NCI-H1417 (cell line): ENCODE data around the gene TPSD1.
"Not testable (repeated sequence)": the region's sequence is repeated elsewhere in the genome, so short reads cannot be mapped to it uniquely, and the experiment has no call there.

Experiments used
- DNase-seq, 3 experiments: peaks; one replicate each; lab custom pipeline; 2025; lab: John Stamatoyannopoulos, UW

The TPSD1 gene

DNA sequence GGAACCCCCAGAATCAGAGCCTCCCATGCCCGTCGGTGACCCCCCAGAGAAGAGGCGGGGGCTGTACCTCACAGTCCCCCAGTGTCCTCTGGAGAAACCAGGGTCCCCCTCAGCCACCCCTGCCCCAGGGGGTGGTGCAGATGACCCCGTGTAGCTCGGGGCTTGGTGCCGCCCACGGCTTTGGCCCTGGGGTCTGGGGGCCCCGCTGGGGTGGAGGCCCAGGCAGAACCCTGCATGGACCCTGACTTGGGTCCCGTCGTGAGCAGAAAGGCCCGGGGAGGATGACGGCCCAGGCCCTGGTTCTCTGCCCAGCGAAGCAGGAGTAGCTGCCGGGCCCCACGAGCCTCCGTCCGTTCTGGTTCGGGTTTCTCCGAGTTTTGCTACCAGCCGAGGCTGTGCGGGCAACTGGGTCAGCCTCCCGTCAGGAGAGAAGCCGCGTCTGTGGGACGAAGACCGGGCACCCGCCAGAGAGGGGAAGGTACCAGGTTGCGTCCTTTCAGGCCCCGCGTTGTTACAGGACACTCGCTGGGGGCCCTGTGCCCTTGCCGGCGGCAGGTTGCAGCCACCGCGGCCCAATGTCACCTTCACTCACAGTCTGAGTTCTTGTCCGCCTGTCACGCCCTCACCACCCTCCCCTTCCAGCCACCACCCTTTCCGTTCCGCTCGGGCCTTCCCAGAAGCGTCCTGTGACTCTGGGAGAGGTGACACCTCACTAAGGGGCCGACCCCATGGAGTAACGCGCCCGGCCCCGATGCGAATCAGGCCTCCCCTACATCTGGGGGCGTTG, 34.8 kb upstream of the TPSD1 start:
- no peak for DNase-seq

- DNase-seq, result no peak
These were observed 34.0 kb upstream of the TPSD1 start for GRCh38 chr16:1221628-1222552.

GRCh38 chr16:1222553-1223354, 33.1 kb upstream of the TPSD1 start:
- DNase-seq, result no peak

DNA sequence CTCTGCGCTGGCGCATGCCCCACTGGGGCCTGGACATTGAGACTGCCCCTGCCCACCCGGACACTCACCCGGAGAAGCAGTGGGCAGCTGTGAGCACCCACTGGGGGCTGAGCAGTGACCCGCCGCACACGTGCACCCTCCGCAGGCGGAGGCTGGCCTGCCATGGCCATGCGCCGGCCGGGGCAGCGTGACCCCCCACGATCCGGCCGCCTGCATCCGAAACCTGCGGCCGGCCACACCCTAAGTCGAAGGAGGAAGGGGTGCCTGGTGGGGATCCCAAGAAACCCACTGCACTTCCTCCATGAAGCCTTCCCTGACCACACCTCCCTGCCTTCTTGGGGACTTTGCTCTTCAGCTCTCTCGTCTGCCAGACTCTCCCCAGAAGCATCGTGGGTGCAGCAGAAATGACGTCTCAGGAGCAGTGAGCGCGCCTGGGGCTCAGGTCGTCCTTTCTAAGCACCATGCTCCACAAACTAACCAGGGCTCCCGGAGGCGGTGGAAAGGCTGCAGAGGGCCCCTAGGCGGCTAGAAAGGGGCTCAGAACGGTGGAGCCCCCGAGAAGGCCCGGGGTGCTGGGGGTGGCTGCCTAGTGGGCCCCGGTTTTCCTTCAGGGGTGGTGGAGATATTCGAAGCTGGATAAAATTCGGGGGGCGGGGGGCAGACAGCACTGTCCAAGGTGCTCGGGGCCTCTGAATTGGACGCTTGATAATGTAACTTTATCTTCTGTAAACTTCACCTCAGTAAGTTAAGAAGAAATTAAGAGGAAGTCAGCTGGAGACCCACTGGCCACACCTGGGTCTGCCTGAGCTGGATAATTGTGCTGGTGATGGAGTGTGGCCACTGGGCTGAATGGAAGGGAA, 32.3 kb upstream of the TPSD1 start:
- no peak for DNase-seq

DNA sequence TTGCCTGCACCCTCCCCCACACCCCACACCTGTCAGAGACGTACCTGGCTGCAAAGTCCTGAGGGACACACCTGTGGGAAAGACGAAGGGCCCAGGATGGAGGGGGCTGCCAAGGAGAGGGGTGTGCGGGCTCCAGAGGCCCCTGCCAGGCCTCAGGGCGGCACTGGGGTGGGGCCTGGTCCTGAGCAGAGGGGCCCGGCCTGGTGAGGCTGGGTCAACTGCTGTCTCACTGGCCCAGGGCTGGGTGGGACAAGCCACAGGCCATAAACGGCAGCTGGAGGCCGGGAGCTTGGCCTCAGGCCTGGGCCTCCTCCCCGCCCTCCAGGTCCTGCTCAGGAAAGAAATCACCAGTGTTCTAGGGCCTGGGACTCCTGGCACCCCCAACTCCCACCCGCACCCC, 31.3 kb upstream of the TPSD1 start:
- no peak for DNase-seq

GRCh38 chr16:1225051-1225451, 30.8 kb upstream of the TPSD1 start, which contains the start of gene TPSG1:
TPSG1 (minus strand) TSS chr16:1225268; CDS start chr16:1225252, 16 bp downstream.
- no peak for DNase-seq

GRCh38 chr16:1225728-1226311, 30.0 kb upstream of the TPSD1 start:
- DNase-seq, result not testable (repeated sequence)

GRCh38 chr16:1226692-1227091, 29.2 kb upstream of the TPSD1 start:
- peak in 1 of 3 experiments; percentile 18 for DNase-seq

DNA sequence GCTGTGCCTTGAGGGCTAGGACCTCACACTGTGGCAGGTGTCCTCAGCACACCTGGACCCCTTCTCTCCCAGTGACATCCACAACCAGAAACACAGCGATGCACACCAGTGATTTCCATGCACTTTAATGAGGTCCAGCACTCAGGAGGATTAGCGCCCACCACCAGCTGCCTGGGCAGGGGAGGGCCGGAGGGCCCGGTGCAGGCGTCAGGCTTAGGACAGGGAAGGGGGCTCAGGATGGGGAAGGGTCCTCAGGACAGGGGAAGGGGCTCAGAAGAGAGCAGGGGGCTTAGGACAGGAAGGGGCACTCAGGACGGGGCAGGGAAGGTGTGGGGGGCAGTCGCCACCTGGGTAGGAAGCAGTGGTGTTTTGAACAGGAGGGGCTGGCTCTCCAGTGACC, 27.6 kb upstream of the TPSD1 start:
- not testable (repeated sequence) for DNase-seq

GRCh38 chr16:1229476-1229875, 26.4 kb upstream of the TPSD1 start:
- DNase-seq, result not testable (repeated sequence)

GRCh38 chr16:1230084-1230470, 25.8 kb upstream of the TPSD1 start, which contains the start of gene TPSB2:
TPSB2 (minus strand) TSS chr16:1230184; CDS start chr16:1229951, 233 bp downstream.
- not testable (repeated sequence) for DNase-seq

- DNase-seq, result not testable (repeated sequence)
These were observed 25.2 kb upstream of the TPSD1 start for GRCh38 chr16:1230471-1231212.

DNA sequence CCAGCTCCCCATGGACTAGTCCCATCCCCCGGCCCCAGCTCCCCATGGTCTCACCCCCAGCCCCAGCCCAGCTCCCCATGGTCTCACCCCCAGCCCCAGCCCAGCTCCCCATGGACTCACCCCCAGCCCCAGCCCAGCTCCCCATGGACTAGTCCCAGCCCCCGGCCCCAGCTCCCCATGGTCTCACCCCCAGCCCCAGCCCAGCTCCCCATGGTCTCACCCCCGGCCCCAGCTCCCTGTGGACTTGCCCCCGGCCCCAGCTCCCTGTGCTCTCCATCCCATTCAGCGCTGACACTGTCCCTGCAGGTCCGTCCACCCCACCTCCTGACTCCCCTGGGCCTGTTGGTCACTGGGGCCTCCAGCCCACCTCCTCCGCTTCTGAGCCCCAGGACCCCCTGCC, 24.6 kb upstream of the TPSD1 start:
- not testable (repeated sequence) for DNase-seq

- not testable (repeated sequence) for DNase-seq
These were observed 23.7 kb upstream of the TPSD1 start for GRCh38 chr16:1232049-1232748.

DNA sequence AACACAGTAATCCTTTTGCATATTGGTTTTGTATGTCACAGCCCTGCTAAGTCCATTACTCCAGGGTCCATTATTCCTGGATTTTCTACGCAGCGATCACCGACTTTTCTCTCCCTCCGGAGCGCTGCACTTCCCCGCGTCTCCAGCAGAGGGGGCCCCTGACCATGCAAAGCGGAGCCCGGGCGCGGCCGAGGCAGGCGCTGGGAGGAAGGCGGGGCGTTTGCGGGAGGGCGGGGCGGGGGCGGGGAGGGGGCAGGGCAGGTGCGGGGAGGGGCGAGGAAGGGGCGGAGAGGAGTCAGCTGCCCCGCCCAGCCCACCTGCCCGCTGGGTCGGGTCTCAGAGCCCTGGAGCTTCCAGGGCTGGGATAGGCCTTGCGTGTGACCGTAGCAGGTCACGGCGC, 19.2 kb upstream of the TPSD1 start:
- DNase-seq, result not testable (repeated sequence)

DNA sequence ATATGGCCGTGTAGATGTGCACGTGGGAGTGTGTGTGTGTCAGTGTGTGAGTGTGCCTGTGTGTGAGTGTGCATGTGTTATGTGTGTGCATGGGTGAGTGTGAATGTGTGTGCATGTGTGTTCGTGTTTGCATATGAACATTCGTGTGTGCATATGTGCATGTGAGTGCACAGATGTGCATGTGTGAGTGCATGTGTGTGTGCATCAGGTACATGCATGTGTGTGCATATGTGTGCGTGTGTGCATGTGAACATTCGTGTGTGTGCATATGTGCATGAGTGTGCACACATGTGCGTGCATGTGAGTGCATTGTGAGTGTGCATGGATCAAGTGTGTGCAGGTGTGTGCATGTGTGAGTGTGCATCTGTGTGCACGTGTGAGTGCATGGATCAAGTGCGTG, 17.9 kb upstream of the TPSD1 start:
- DNase-seq, result no peak

- DNase-seq, result not testable (repeated sequence)
These were observed 17.0 kb upstream of the TPSD1 start for GRCh38 chr16:1238909-1239308.

DNA sequence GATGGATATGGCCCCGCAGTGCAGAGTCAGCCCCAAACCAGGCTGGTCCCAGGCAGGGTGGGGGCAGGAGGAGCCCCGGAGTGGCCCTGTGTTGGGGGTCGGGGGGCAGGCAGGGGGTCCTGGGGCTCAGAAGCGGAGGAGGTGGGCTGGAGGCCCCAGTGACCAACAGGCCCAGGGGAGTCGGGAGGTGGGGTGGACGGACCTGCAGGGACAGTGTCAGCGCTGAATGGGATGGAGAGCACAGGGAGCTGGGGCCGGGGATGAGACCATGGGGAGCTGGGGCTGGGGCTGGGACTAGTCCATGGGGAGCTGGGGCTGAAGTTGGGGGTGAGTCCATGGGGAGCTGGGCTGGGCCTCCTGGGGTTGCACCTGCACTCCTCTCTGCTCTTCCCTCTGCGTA, 16.3 kb upstream of the TPSD1 start:
- not testable (repeated sequence) for DNase-seq

DNA sequence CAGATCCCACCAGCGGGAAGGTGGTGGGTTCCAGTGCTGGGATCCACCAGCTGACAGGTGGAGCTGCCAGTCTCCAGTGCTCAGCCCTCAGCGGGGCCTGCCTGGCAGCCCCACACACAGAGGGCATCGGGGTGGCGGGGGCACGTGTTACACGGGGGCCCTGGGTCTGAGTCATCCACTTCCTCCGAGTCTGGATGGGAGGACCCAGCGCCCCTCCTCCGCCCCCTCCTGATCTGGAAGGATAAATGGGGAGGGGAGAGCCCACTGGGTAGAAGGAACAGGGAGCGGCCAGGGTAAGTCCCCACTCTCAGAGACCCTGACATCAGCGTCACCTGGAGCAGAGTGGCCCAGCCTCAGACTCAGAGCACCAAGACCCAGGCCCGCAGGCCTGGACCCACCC, 15.4 kb upstream of the TPSD1 start, which contains the start of gene TPSAB1:
TPSAB1 (plus strand) TSS at position 270 of the 400 bp plus-strand sequence. CDS start 234 bp downstream, outside the sequence.
- not testable (repeated sequence) for DNase-seq
